HG03045 (cell line): ENCODE results near the gene CD14.
"Not testable (repeated sequence)": the region's sequence is repeated elsewhere in the genome, so short reads cannot be mapped to it uniquely, and the experiment has no call there.

Source experiments
- ATAC-seq: cut with Tn5 transposase; IDR thresholded peaks from one replicate; pipeline ENCODE4 v1.9.1; 2021; ENCODE audit warnings: mild to moderate bottlenecking, moderate library complexity; ENCODE audit not compliant: unreplicated experiment

The CD14 gene

DNA sequence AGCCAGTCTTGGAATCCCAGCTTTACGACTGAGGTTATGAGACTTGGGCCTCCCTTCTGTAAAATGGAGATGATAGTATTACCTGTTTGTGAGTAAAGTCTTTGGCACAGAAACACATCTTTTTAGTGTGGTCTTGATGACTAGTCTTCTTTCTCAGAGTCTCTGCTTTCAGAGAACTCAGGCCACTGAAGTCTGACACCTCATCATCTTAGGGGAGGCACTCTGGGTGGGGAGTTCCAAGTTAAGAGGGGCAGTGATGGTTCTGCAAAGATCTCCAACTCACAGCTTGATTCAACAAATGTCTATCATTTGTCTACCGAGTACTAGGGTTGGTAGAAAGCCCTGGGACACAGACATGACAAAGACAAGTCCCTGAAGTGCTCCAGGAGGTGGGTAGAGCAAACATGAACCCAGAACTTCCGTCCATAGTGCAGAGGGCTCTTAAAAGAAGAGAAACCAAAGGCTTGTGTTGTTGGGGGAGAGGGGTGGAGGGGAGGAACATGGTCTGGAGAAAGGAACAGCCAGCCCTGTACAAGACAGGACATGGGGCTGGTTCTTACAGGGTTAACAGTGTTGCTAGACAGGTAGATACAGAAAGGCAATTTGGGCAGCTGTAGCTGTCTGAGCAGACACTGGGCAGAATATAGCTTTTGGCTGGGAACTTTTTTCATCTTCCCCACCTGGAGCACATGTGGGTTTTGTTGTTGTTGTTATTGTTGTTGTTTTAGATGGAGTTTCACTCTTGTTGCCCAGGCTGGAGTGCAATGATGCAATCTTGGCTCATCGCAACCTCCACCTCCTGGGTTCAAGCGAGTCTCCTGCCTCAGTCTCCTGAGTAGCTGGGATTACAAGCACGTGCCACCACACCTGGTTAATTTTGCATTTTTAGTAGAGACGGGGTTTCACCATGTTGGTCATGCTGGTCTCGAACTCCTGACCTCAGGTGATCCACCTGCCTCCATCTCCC, 2.6 kb upstream of the CD14 start:
- ATAC-seq, result no peak

DNA sequence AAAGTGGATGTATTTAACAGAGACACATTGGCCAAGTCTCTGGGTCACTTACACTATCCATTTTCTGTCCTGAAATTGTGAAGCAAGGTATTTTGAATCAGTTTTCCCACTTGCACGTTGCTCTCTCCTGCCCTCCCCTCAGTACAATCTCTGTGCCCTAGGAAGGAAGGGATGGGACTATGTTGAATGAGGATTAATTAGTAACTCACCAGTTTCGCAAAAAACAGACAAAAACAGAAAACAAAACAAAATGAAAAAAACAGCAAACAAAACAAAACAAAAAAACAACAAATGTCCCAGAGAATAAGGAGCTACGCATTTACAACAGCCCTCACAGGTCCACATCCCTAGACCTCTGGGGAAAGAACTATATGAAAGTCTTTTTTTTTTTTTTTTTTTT, 1.1 kb upstream of the CD14 start:
- ATAC-seq, result no peak

GRCh38 chr5:140633501-140633900, 526 bp upstream of the CD14 start:
- ATAC-seq, result no peak

- peak; percentile 62 for ATAC-seq
Observed at GRCh38 chr5:140632366-140633020, 482 bp downstream of the CD14 start.

GRCh38 chr5:140631831-140632365, 1.1 kb downstream of the CD14 start:
- peak; percentile 33 for ATAC-seq

GRCh38 chr5:140631036-140631417, 1.9 kb downstream of the CD14 start:
- ATAC-seq, result no peak

DNA sequence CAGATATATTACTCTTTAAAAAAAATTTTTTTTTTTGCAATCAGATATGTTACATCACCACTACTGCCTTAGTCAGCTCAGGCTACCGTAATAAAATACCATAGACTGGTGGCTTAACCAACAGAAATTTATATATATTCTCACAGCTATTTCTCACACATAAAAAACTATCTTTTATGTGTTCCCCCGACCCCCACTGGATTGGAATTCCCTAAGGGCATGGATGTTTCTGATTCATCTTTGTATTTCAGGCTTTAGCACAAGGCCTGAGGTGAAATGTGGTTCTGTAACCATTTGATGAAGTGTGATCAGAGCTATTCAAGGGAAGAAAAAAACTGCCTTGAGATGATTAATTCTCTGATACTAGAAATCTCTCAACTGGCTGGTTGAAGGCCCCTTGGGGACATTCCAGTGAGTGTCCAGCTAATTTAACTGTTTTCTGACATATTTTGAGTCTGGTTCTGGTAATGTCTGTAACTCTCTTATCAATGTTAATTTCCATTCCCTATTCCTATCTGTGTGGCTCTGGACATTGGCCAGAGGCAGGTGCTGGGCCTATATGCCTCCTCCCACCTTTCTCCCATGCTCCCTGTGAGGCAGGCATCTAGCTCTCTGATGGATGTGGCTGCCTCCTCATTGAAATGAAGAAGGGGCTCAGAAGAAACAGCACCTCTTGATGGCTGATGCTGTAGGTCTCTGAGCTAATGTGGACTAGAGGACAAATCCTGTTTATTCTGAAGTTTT, 2.5 kb downstream of the CD14 start:
- ATAC-seq, result no peak

- ATAC-seq, result no peak
Observed at GRCh38 chr5:140628711-140629110, 4.3 kb downstream of the CD14 start.

DNA sequence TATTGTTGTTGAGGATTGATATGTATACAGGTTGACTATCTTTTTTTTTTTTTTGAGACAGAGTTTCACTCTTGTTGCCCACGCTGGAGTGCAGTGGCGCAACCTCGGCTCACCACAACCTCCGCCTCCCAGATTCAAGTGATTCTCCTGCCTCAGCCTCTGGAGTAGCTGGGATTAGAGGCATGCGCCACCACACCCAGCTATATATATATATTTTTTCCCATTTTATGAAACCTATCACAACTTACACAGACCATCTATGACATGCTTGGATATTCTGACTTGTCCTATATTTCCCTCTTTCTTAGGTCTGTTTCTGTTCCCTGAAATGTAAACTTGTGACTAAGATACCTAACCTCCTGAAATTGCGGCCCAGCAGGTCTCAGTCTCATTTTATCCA, 5.0 kb downstream of the CD14 start:
- ATAC-seq, result no peak

- not testable (repeated sequence) for ATAC-seq
Observed at GRCh38 chr5:140624886-140625285, 8.1 kb downstream of the CD14 start.

- ATAC-seq, result not testable (repeated sequence)
Observed at GRCh38 chr5:140623061-140623460, 9.9 kb downstream of the CD14 start.

- ATAC-seq, result no peak
Observed at GRCh38 chr5:140622301-140622700, 10.7 kb downstream of the CD14 start.

DNA sequence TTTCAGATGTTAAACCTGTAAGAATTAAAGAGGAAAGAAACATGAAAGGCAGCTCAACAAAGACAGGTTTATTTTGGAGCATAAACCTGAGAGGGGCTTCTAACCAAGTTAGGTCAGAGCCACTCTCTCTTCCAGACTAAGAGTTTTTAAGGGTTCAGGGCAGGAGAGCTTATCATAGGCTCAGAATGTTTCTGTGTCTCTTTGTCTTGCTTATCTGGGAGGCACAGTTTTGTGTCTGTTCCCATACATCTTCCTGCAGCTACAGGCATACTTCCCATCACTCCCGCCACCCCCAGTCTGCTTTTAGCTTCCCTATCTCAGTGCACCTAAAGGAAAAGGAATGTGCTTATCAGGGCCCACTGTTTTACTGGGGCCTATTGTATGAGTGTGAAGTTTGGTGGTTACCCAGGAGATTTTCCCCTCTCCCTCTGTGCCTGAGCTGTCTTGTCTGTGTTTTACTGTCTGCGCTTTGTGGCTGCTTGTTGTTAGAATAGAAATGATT, 21.9 kb downstream of the CD14 start:
- ATAC-seq, result no peak

- ATAC-seq, result no peak
Observed at GRCh38 chr5:140609126-140609525, 23.8 kb downstream of the CD14 start.

DNA sequence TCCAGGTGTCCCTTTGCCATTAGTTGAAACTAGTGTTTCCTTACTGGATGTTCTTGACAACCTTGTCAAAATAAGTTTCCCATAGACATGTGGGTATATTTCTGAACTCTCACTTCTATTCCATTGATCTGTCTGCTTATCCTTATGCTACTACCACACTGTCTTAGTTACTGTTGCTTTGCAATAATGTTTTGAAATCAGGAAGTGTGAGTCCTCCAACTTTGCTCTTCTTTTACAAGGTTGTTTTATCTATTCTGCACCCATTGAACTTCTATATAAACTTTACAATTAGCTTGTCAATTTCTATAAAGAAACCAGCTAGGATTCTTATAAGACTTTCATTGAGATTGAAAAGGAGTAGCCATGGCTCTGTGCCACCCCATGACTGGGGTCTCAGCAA, 24.3 kb downstream of the CD14 start:
- ATAC-seq, result no peak

DNA sequence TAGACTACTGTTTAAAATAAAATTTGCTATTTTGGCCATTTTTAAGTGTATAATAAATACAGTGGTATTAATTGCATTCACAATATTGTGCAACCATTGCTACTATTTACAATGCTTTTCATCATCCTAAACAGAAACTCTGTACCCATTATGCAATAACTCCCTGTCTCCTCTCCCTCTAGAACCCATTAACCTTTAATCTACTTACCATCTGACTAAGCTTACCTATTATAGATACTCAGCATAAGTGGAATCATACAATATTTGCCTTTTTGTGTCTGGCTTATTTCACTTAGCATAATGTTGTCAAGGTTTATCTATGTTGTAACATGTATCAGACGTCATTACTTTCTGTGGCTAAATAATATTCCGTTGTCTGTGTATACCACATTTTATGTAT, 25.9 kb downstream of the CD14 start:
- no peak for ATAC-seq

DNA sequence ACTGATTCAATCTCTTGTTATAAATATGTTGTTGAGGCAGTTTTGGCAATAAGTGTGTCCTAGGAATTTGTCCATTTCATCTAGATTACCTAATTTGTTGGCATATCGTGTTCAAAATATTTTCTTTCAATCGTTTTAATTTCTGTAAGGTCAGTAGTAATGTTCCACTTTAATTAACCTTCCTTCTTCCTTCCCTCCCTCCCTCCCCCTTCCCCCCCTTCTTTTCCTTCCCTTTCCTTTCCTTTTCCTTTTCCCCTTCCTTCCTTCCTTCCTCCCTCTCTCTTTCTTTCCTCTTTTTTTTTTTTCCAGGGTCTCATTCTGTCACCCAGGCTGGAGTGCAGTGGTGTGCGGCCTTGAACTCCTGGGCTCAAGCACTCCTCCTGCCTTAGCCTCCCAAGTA, 27.1 kb downstream of the CD14 start:
- ATAC-seq, result no peak

- no peak for ATAC-seq
Observed at GRCh38 chr5:140603734-140604133, 29.2 kb downstream of the CD14 start.

GRCh38 chr5:140603446-140603698, 29.6 kb downstream of the CD14 start:
- not testable (repeated sequence) for ATAC-seq

- no peak for ATAC-seq
Observed at GRCh38 chr5:140602147-140602546, 30.8 kb downstream of the CD14 start.

GRCh38 chr5:140600096-140600495, 32.9 kb downstream of the CD14 start:
- ATAC-seq, result no peak
